Neuronal stem cell (in vitro differentiated cells): ENCODE results near the gene FOXC2.

Experiments
- DNase-seq: peaks from one replicate; pipeline ENCODE4 v3.0.0-alpha.2; 2013; ENCODE audit warnings: low spot score
- H2AFZ ChIP-seq: one replicate; pipeline ENCODE4 v1.6.1; 2013; ENCODE audit warnings: mild to moderate bottlenecking, low read length, inconsistent platforms
- H2AK5ac ChIP-seq: 2 replicates; pipeline ENCODE4 v1.6.1; 2013; ENCODE audit warnings: low read depth, mild to moderate bottlenecking, inconsistent platforms, low read length, moderate library complexity, mixed read lengths
- H2BK120ac ChIP-seq: 2 replicates; pipeline ENCODE4 v1.6.1; 2013; ENCODE audit warnings: low read depth, mild to moderate bottlenecking, inconsistent platforms, low read length, moderate library complexity, mixed read lengths
- H2BK12ac ChIP-seq: one replicate; pipeline ENCODE4 v1.6.1; 2013; ENCODE audit warnings: low read length, inconsistent platforms
- H2BK15ac ChIP-seq: 2 replicates; pipeline ENCODE4 v1.6.1; 2013; ENCODE audit warnings: mild to moderate bottlenecking, low read length, inconsistent platforms, mixed read lengths
- H2BK5ac ChIP-seq: one replicate; pipeline ENCODE4 v1.6.1; 2013; ENCODE audit warnings: inconsistent platforms, mild to moderate bottlenecking, low read length, moderate library complexity
- H3K14ac ChIP-seq: one replicate; pipeline ENCODE4 v1.6.1; 2013; ENCODE audit warnings: low read length, inconsistent platforms
- H3K18ac ChIP-seq: 2 replicates; pipeline ENCODE4 v1.6.1; 2013; ENCODE audit warnings: low read length, inconsistent platforms
- H3K23ac ChIP-seq: 2 replicates; pipeline ENCODE4 v1.6.1; 2013; ENCODE audit warnings: low read depth, mild to moderate bottlenecking, mixed read lengths, low read length, inconsistent platforms; ENCODE audit not compliant: poor library complexity
- H3K27ac ChIP-seq: replicated peaks from 3 replicates; pipeline ENCODE4 v1.5.1; 2013; ENCODE audit warnings: low read length, inconsistent platforms
- H3K27me3 ChIP-seq, 3 experiments: 2 replicates each; pipeline ENCODE4 v1.6.1; 2013; ENCODE audit warnings: low read length in 3 of 3, mild to moderate bottlenecking in 2 of 3, inconsistent platforms in 1 of 3, low read depth in 1 of 3, mixed read lengths in 1 of 3, moderate library complexity in 1 of 3; ENCODE audit not compliant: control insufficient read depth in 3 of 3, insufficient read depth in 3 of 3
- H3K36me3 ChIP-seq, 2 donors: replicated peaks in 1 of 2; 2 replicates each; pipeline ENCODE4 v1.6.1; 2013; ENCODE audit warnings: low read length in 2 of 2; ENCODE audit not compliant: control insufficient read depth in 2 of 2, insufficient read depth in 2 of 2
- H3K4ac ChIP-seq: 2 replicates; pipeline ENCODE4 v1.6.1; 2013; ENCODE audit warnings: inconsistent platforms, mild to moderate bottlenecking, low read length, moderate library complexity
- H3K4me1 ChIP-seq, 2 donors: 1 replicate in 1 of 2; 2 replicates in 1 of 2; pipeline ENCODE4 v1.6.1; 2013; ENCODE audit warnings: low read length in 2 of 2, low read depth in 1 of 2; ENCODE audit not compliant: control insufficient read depth in 2 of 2, insufficient read depth in 1 of 2
- H3K4me2 ChIP-seq: one replicate; pipeline ENCODE4 v1.6.1; 2013; ENCODE audit warnings: mild to moderate bottlenecking, low read length, inconsistent platforms; ENCODE audit not compliant: insufficient read depth, poor library complexity, severe bottlenecking
- H3K4me3 ChIP-seq, 2 donors: 2 replicates each; pipeline ENCODE4 v1.5.1; 2013; ENCODE audit warnings: low read length in 2 of 2, mild to moderate bottlenecking in 2 of 2, inconsistent platforms in 1 of 2, moderate library complexity in 1 of 2
- H3K79me1 ChIP-seq: one replicate; pipeline ENCODE4 v1.6.1; 2013; ENCODE audit warnings: low read depth, mild to moderate bottlenecking, inconsistent platforms, low read length, moderate library complexity
- H3K9ac ChIP-seq: one replicate; pipeline ENCODE4 v1.6.1; 2013; ENCODE audit warnings: mild to moderate bottlenecking, low read depth, low read length, inconsistent platforms; ENCODE audit not compliant: poor library complexity
- H3K9me3 ChIP-seq, 2 donors: replicated peaks in 1 of 2; 2 replicates each; pipeline versions ENCODE3 to v1.6.1; 2013; ENCODE audit warnings: low read length in 2 of 2, mild to moderate bottlenecking in 2 of 2, inconsistent platforms in 1 of 2, low read depth in 1 of 2, mixed read lengths in 1 of 2, moderate library complexity in 1 of 2; ENCODE audit not compliant: control insufficient read depth in 2 of 2, insufficient read depth in 1 of 2
- H4K8ac ChIP-seq: one replicate; pipeline ENCODE4 v1.6.1; 2013; ENCODE audit warnings: low read depth, mild to moderate bottlenecking, inconsistent platforms, low read length, moderate library complexity
- H4K91ac ChIP-seq: one replicate; pipeline ENCODE4 v1.6.1; 2013; ENCODE audit warnings: low read length, low read depth, mild to moderate bottlenecking, inconsistent platforms; ENCODE audit not compliant: poor library complexity
- WGBS, 2 donors: extraction: QIAGEN DNeasy Blood & Tissue Kit; methylation state at CpG; one replicate each; pipeline ENCODE4 v1.1.7; 2013; ENCODE audit warnings: missing lambda C conversion rate in 2 of 2, mixed read lengths in 1 of 2; ENCODE audit not compliant: insufficient read length in 2 of 2, insufficient replicate concordance in 1 of 2; ENCODE audit errors: extremely low coverage in 2 of 2; 5-methylcytosine and 5-hydroxymethylcytosine counted together

Gene FOXC2

GRCh38 chr16:86549076-86549892 is 17.3 kb upstream of the FOXC2 start:
- no peak for DNase-seq
- Histone ChIP-seq H4K8ac (no peak overlapping the region), H3K27me3 (no peaks in the 10 kb centered on the region), H3K23ac (no peak overlapping the region), H3K27ac (no peak overlapping the region), H3K14ac (no peak overlapping the region), H3K9ac (no peak overlapping the region), H3K79me1 (no peaks in the 10 kb centered on the region), H3K4ac (no peak overlapping the region), H2BK12ac (no peak overlapping the region), H3K4me3 (no peak overlapping the region), H3K9me3 (no peaks in the 10 kb centered on the region), H3K4me1 (no peaks in the 10 kb centered on the region), H2BK5ac (no peak overlapping the region), H3K4me2 (no peak overlapping the region), H3K36me3 (peaks cover 20 to 80% of the 10 kb centered on the region in 2 donors), H2BK15ac (no peak overlapping the region), H4K91ac (no peak overlapping the region), H2BK120ac (no peak overlapping the region), H3K18ac (no peak overlapping the region), H2AK5ac (no peak overlapping the region), H2AFZ (no peak overlapping the region)
- WGBS, 2 donors, result no CpG with 5 or more reads among the region's 8 CpGs

GRCh38 chr16:86549893-86550190 is 16.8 kb upstream of the FOXC2 start:
- Histone ChIP-seq H3K9ac (no peak overlapping the region), H3K14ac (no peak overlapping the region), H3K4me3 (no peak overlapping the region), H3K4me2 (no peak overlapping the region), H2AFZ (no peak overlapping the region), H3K18ac (no peak overlapping the region), H2AK5ac (no peak overlapping the region), H2BK120ac (no peak overlapping the region), H3K79me1 (no peaks in the 10 kb centered on the region), H3K4ac (no peak overlapping the region), H3K4me1 (no peaks in the 10 kb centered on the region), H3K36me3 (peaks cover 19 to 75% of the 10 kb centered on the region in 2 donors), H3K9me3 (no peaks in the 10 kb centered on the region), H2BK5ac (no peak overlapping the region), H4K91ac (no peak overlapping the region), H3K23ac (no peak overlapping the region), H2BK15ac (no peak overlapping the region), H4K8ac (peak overlapping the region; percentile 4), H2BK12ac (no peak overlapping the region), H3K27ac (no peak overlapping the region), H3K27me3 (no peaks in the 10 kb centered on the region)
- DNase-seq, result no peak
- no CpG with 5 or more reads among the region's 7 CpGs for WGBS, 2 donors

GRCh38 chr16:86550281-86550680 is 16.3 kb upstream of the FOXC2 start:
- no CpG with 5 or more reads among the region's 5 CpGs for WGBS, 2 donors
- Histone ChIP-seq H2BK120ac (no peak overlapping the region), H4K91ac (no peak overlapping the region)

GRCh38 chr16:86553356-86553755 is 13.3 kb upstream of the FOXC2 start:
- Histone ChIP-seq H2BK12ac (no peak overlapping the region), H4K91ac (no peak overlapping the region), H3K79me1 (no peaks in the 10 kb centered on the region), H3K18ac (no peak overlapping the region), H3K4me1 (peaks cover 3 to 5% of the 10 kb centered on the region in 2 donors), H2BK15ac (no peak overlapping the region), H2BK120ac (no peak overlapping the region), H3K9me3 (no peaks in the 10 kb centered on the region), H3K4ac (no peak overlapping the region), H3K4me2 (no peak overlapping the region), H3K36me3 (peaks cover 8 to 41% of the 10 kb centered on the region in 2 donors), H3K14ac (no peak overlapping the region), H4K8ac (no peak overlapping the region), H3K9ac (peak overlapping the region; percentile 24), H3K27ac (no peak overlapping the region), H2AFZ (no peak overlapping the region), H2AK5ac (no peak overlapping the region), H3K23ac (no peak overlapping the region), H3K27me3 (peaks cover 0 to 2% (median 0%) of the 10 kb centered on the region in 3 experiments), H3K4me3 (no peak overlapping the region), H2BK5ac (no peak overlapping the region)
- no peak for DNase-seq
- no CpG with 5 or more reads among the region's 22 CpGs for WGBS, 2 donors

More at GRCh38 chr16:86550281-86550680, 16.3 kb upstream of the FOXC2 start:
- no peaks in the 10 kb centered on the region for H3K27me3 ChIP-seq
- H3K4me2 ChIP-seq, result no peak overlapping the region
- H3K27ac ChIP-seq, result no peak overlapping the region
- no peak overlapping the region for H2BK15ac ChIP-seq
- DNase-seq, result no peak
- no peak overlapping the region for H3K4ac ChIP-seq
- H3K36me3 ChIP-seq, result peaks cover 17 to 71% of the 10 kb centered on the region in 2 donors
- peak overlapping the region; percentile 4 for H4K8ac ChIP-seq
- H2BK5ac ChIP-seq, result no peak overlapping the region
- no peak overlapping the region for H3K4me3 ChIP-seq
- H2AK5ac ChIP-seq, result no peak overlapping the region
- H3K79me1 ChIP-seq, result no peaks in the 10 kb centered on the region
- H3K9me3 ChIP-seq, result no peaks in the 10 kb centered on the region
- H2BK12ac ChIP-seq, result no peak overlapping the region
- no peak overlapping the region for H2AFZ ChIP-seq
- no peak overlapping the region for H3K18ac ChIP-seq
- no peaks in the 10 kb centered on the region for H3K4me1 ChIP-seq
- no peak overlapping the region for H3K23ac ChIP-seq
- H3K9ac ChIP-seq, result no peak overlapping the region
- H3K14ac ChIP-seq, result no peak overlapping the region
